Retinal pigment epithelial cell (primary cell): ENCODE measurements around the gene SLC9A9.

Source experiments
- DNase-seq: peaks from one replicate; pipeline ENCODE4 v3.0.0-alpha.2; 2010; ENCODE audit warnings: low read depth
- H3K4me3 ChIP-seq: 2 replicates; pipeline ENCODE4 v1.5.1; 2011; ENCODE audit warnings: mild to moderate bottlenecking, low read length, control low read depth, moderate library complexity
- TF ChIP-seq, protein P1 (sequence below): conservative IDR thresholded peaks from 2 replicates; pipeline ENCODE4 v1.5.1; 2011; ENCODE audit warnings: low read depth, low read length, control low read depth, inconsistent platforms

Gene SLC9A9

DNA sequence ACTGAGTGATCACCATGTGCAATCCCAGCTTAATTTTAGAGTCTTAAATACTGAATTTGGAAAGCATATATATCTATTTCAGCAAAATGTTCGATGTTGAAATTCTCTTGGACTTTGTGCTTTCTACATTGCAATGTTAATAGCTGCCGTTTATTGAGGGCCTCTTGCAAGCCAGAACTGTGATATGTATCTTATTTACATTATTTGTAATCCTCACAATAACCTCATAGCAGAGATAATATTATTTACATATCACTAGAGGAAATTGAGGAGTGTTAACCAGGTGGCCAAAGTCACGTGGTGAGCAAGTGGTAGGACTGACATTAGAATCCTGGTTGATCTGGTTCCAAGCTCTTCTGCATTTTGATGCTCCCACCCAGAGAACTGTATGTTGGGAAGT is 254.1 kb downstream of the SLC9A9 start:
- no peak for DNase-seq
- no peak overlapping the region for H3K4me3 ChIP-seq
- TF ChIP-seq, protein P1, sequence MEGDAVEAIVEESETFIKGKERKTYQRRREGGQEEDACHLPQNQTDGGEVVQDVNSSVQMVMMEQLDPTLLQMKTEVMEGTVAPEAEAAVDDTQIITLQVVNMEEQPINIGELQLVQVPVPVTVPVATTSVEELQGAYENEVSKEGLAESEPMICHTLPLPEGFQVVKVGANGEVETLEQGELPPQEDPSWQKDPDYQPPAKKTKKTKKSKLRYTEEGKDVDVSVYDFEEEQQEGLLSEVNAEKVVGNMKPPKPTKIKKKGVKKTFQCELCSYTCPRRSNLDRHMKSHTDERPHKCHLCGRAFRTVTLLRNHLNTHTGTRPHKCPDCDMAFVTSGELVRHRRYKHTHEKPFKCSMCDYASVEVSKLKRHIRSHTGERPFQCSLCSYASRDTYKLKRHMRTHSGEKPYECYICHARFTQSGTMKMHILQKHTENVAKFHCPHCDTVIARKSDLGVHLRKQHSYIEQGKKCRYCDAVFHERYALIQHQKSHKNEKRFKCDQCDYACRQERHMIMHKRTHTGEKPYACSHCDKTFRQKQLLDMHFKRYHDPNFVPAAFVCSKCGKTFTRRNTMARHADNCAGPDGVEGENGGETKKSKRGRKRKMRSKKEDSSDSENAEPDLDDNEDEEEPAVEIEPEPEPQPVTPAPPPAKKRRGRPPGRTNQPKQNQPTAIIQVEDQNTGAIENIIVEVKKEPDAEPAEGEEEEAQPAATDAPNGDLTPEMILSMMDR, result no peak

DNA sequence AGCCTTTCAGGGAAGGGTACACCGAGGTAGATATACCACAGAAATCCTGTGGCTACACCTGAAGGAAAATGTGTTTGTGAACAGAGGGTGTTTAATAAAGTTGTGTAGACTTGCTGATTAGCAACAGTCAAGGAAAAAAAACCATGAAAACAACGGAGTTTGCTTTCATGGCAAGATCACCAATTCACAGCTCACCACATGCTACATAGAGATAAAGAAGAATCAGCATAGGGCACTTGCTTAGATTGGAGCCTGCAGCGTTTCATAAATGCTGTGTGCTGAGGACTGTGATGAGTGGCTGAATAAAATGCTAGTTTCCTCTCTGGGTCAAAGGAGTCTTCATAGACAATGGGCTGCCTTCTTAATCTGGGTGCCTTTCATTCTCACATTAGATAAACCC is 257.6 kb downstream of the SLC9A9 start:
- no peak for DNase-seq
- no peak overlapping the region for H3K4me3 ChIP-seq
- TF ChIP-seq, protein P1, result no peak

DNA sequence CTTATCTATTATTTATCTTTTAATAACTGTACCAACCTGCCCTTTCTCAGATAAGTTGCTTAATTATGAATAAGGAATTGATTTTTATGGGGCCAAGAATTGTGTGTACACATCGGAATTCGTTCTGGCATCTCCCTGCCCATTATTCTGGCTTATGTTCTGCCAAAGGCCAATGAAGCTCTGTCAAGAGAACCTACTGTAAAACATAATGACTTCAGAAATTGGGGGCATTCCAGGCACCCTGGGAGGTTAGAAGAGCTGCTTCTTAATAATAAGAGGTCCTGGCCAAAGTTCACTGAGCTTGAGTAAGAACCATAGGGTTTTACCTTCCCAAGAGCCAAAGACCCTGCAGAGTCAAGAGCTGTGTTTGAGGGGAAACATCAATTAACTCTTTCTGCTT is 261.7 kb downstream of the SLC9A9 start:
- DNase-seq, result no peak
- H3K4me3 ChIP-seq, result no peak overlapping the region
- TF ChIP-seq, protein P1, result no peak

DNA sequence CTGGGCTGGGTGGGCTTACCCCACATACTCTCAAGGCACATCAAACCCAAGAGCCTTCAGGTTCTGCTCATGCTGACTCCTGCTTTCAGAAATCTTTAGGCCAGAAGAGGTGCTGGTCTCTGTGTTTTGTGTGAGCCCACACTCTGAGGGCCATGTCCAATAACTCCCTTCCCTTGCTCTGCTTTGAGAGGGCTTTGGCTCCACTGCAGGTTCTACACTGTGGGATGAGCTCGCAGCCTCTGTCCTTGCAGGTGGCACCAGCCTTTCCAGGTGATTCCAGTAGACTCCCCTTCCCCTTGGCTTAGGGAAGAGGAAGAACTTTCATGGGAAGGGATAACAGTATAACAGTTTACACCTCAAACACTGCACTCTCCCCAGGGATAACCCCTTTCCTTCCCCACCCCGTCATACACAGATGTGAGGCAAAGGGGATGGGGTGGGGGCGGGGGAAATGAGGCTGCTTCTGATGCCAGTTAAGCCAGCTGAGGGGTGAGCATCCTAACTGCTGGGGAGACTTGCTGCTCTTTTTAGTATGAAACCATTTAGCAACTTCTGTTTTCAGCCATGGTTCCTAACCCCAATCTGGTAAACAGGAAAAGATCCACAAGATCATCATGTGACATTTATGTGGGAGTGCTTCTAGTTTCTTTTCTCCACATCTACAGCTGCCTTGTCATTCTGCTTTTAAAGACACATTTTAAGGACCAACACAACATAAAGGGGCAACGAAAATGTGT is 262.4 kb downstream of the SLC9A9 start:
- TF ChIP-seq, protein P1, result no peak
- H3K4me3 ChIP-seq, result no peak overlapping the region

DNA sequence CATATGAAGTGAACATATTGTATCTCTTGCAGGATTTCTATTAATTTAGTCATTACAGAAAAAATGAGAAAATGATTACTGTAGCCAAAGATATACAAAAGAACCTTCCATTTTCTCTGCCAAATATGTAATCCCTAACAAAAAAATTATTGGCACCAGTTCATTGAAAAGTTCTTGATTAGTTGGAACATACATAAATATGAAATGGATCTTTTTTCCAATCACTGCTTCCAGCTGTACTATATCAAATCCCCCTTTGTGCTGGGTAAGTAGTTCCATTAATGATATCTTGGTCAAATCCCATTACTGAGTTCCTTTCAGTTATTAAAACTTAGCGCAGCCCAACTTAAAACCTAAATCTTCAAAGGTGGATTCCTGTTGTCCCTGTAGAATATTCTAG is 263.8 kb downstream of the SLC9A9 start:
- TF ChIP-seq, protein P1, result no peak
- no peak overlapping the region for H3K4me3 ChIP-seq
- no peak for DNase-seq

More for the DNA sequence above, 262.4 kb downstream of the SLC9A9 start:
- DNase-seq, result no peak

DNA sequence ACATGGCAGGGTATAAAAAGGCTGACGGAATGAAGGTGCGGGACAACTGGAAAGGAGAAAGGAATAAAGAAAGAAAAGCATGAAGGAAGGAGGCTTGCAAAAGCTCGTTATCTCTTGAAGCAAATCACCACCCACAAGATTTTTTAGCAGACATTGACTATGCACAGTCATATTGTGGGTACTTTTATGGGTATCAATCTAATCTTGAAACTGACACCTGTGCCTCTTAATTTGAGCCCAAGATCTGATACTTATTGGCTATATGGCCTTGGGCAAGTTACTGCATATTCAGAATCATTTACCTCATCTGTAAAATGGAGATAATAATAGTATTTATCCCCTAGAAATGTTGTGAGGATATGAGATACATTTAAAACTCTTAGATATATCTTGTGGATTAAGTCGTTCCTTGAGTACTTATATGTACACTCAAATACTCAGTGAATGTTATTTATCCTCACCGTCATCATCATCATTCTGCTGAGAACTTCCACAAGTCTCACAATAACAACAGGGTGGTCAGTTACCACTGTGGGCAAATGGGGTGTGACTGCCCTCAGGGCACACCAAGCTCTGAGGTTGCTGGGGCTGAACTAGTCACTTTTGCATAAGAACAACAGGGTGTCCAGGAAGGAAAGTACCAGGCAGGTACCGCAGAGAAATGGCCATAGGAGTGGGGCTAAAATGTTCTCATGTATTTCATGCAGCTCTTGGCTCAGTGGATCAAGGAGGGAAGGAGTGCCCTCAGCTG is 266.1 kb downstream of the SLC9A9 start:
- DNase-seq, result no peak
- no peak overlapping the region for H3K4me3 ChIP-seq
- TF ChIP-seq, protein P1, result no peak
